Neural cell (in vitro differentiated cells): ENCODE measurements around the gene TENT4A.

ENCODE experiments used
- EP300 ChIP-seq: fragments of 450-650 bp; conservative IDR thresholded peaks from 2 replicates; pipeline ENCODE4 v1.6.1; 2014; ENCODE audit warnings: antibody characterized with exemption, mild to moderate bottlenecking, moderate library complexity; ENCODE audit not compliant: poor library complexity, severe bottlenecking
- POLR2AphosphoS5 ChIP-seq: IDR thresholded peaks from 2 replicates; pipeline ENCODE4 v1.6.1; 2012
- RAD21 ChIP-seq: fragments of 450-650 bp; conservative IDR thresholded peaks from 2 replicates; pipeline ENCODE4 v1.6.1; 2014; ENCODE audit warnings: antibody characterized with exemption, mild to moderate bottlenecking, moderate library complexity

- TF ChIP-seq POLR2AphosphoS5 (no peak), EP300 (no peak), RAD21 (no peak)
Observed at GRCh38 chr5:6780802-6781391, 67.7 kb downstream of the TENT4A start.
